ENCODE data around the gene NEK2. TPM values are rescaled to one million over a fixed set of nuclear protein-coding genes. Genes with fewer than 3 reads are reported as not detected.
"Not testable (repeated sequence)": the region's sequence is repeated elsewhere in the genome, so short reads cannot be mapped to it uniquely, and the experiment has no call there.

NEK2 gene
- total and polyA plus RNA-seq, 2 of the 13 experiments (the other 11 are each of a cell fraction or from before 2014, with no cell fraction given) = 10.9 to 40.8 TPM

GRCh38 chr1:211627259-211627658 is 48.2 kb downstream of the NEK2 start:
- 57% methylated on average over 4 of the region's 4 CpGs for WGBS (ENCODE audit: low lambda C conversion rate)
- Histone ChIP-seq H3K4me3 (replicated peaks in 1 of 3; ENCODE audit: insufficient read depth in 1 of 3, low read depth in 2 of 3, low read length in 3 of 3) (no peak overlapping the region), H3K4me1 (ENCODE audit: insufficient read depth, low read length) (peaks cover 40% of the 10 kb centered on the region), H2AFZ (ENCODE audit: low read length) (no peak overlapping the region), H3K27ac (ENCODE audit: extremely low read length, insufficient read depth, low read length) (no peak overlapping the region), H4K20me1 (ENCODE audit: insufficient read depth, low read length) (no peaks in the 10 kb centered on the region), H3K9me3 (ENCODE audit: low read length) (no peaks in the 10 kb centered on the region), H3K27me3 (ENCODE audit: control insufficient read depth in 1 of 2, insufficient read depth in 2 of 2, low read length in 2 of 2) (peaks cover 0 to 3% of the 10 kb centered on the region in 2 experiments; a peak in 2 of 5 replicates), H3K36me3 (replicated peaks in 1 of 2; ENCODE audit: control insufficient read depth in 1 of 2, insufficient read depth in 2 of 2, low read length in 2 of 2) (no peaks in the 10 kb centered on the region), H3K4me2 (ENCODE audit: low read depth, low read length) (no peak overlapping the region), H3K79me2 (ENCODE audit: insufficient read depth, low read length) (no peaks in the 10 kb centered on the region), H3K9ac (ENCODE audit: insufficient read depth, low read depth, low read length) (no peak overlapping the region)
- BruUV-seq (replicated peaks) = no TSS peak
- ATAC-seq (no peak), FAIRE-seq (no peak), DNase-seq (ENCODE audit: low spot score) (no peak)
- ChIA-PET POLR2A (no interaction called here), CTCF (ENCODE audit: low intra/inter-chr PET ratio, low total read pairs) (no interaction called here)
- no peak for TF ChIP-seq SOX5 (CRISPR knock-in tag; IDR thresholded peaks at IDR 0.05; ENCODE audit: borderline replicate concordance)
- in situ Hi-C loops (cut with HindIII; ENCODE audit: extremely low pct_ligation_motif_present, low pct_unique_long_range_greater_than_20kb) (no loop called here), intact Hi-C loops (cut with micrococcal nuclease; ENCODE audit: unreplicated experiment) (no loop called here)

GRCh38 chr1:211625866-211626265 is 49.6 kb downstream of the NEK2 start:
- H2AFZ ChIP-seq (ENCODE audit: low read length); H3K4me3 ChIP-seq (replicated peaks in 1 of 3; ENCODE audit: insufficient read depth in 1 of 3, low read depth in 2 of 3, low read length in 3 of 3); H3K79me2 ChIP-seq (ENCODE audit: insufficient read depth, low read length); FAIRE-seq; H3K4me2 ChIP-seq (ENCODE audit: low read depth, low read length); ATAC-seq; H4K20me1 ChIP-seq (ENCODE audit: insufficient read depth, low read length); BruUV-seq (replicated peaks); POLR2A ChIA-PET; in situ Hi-C loops (cut with HindIII; ENCODE audit: extremely low pct_ligation_motif_present, low pct_unique_long_range_greater_than_20kb); DNase-seq (ENCODE audit: low spot score); H3K27ac ChIP-seq (ENCODE audit: extremely low read length, insufficient read depth, low read length); H3K9ac ChIP-seq (ENCODE audit: insufficient read depth, low read depth, low read length); H3K36me3 ChIP-seq (replicated peaks in 1 of 2; ENCODE audit: control insufficient read depth in 1 of 2, insufficient read depth in 2 of 2, low read length in 2 of 2); H3K9me3 ChIP-seq (ENCODE audit: low read length); H3K27me3 ChIP-seq (ENCODE audit: control insufficient read depth in 1 of 2, insufficient read depth in 2 of 2, low read length in 2 of 2): not testable (repeated sequence)
- H3K4me1 ChIP-seq (ENCODE audit: insufficient read depth, low read length) = peaks cover 41% of the 10 kb centered on the region
- WGBS (ENCODE audit: low lambda C conversion rate) = 90% methylated on average over 6 of the region's 7 CpGs
- intact Hi-C loops (cut with micrococcal nuclease; ENCODE audit: unreplicated experiment) = loop anchor here (1.0 kb wide), 2 partner anchors 22 to 49 kb away; no protein-coding TSS in a partner anchor
- CTCF ChIA-PET (ENCODE audit: low intra/inter-chr PET ratio, low total read pairs) = interaction anchor here (2.0 kb wide), 1 partner anchor 48 kb away, joined by 30 read pairs; the partner anchor contains the start of gene SLC30A1

Measured in HepG2 (cell line).